A549 (cell line): Measurements from ENCODE around the gene RFT1. TPM values are rescaled to one million over a fixed set of nuclear protein-coding genes. Genes with fewer than 3 reads are reported as not detected.

Source experiments
- ATAC-seq, 2 experiments: fragments of 200-7000 bp in 1 of 2; fragments of >200 bp in 1 of 2; cut with Nextera tagmentation in 1 of 2; cut with Tn5 transposase in 1 of 2; 3 replicates each; pipeline versions ENCODE4 v1.8.0 to v1.9.1; 2018 to 2020; ENCODE audit warnings: mild to moderate bottlenecking in 1 of 2, moderate library complexity in 1 of 2
- CTCF ChIA-PET: fragments of 300-600 bp; sonication (Branson Sonifier 250); formaldehyde crosslinking; extraction: SDS; loops from one replicate; lab custom pipeline; 2021; ENCODE audit warnings: antibody characterized with exemption, inconsistent platforms; lab: Yijun Ruan, JAX
- POLR2A ChIA-PET: fragments of 350-600 bp; formaldehyde crosslinking; extraction: SDS; loops from one replicate; lab custom pipeline; 2021; ENCODE audit warnings: antibody characterized with exemption, inconsistent platforms; lab: Yijun Ruan, JAX
- DNase-seq, 2 experiments: peaks; one replicate each; pipeline versions ENCODE4 v3.0.0 to v3.0.0-alpha.2; 2011 to 2016; ENCODE audit warnings: low read depth in 1 of 2, low spot score in 1 of 2
- FAIRE-seq: peaks from 2 replicates; lab custom pipeline; 2011; peaks lifted over from hg19 to GRCh38; lab: Jason Lieb, UNC
- H3K27ac ChIP-seq, 2 experiments: fragments of >200 bp; sonication (Bioruptor Twin); formaldehyde crosslinking; 3 replicates each; pipeline ENCODE4 v1.5.1; 2016 to 2017
- H3K4me1 ChIP-seq: fragments of >200 bp; sonication (Bioruptor Twin); formaldehyde crosslinking; 3 replicates; pipeline ENCODE4 v1.6.1; 2016
- H3K4me2 ChIP-seq: fragments of >200 bp; sonication (Bioruptor Twin); formaldehyde crosslinking; 3 replicates; pipeline ENCODE4 v1.6.1; 2016
- H3K4me3 ChIP-seq: fragments of >200 bp; sonication (Bioruptor Twin); formaldehyde crosslinking; 3 replicates; pipeline ENCODE4 v1.5.1; 2016
- H3K9me3 ChIP-seq: fragments of >200 bp; sonication (Bioruptor Twin); formaldehyde crosslinking; 3 replicates; pipeline ENCODE4 v1.6.1; 2016
- BCL3 ChIP-seq: fragments of >200 bp; sonication (Bioruptor Twin); formaldehyde crosslinking; IDR thresholded peaks from 3 replicates; pipeline ENCODE4 v1.6.1; 2016
- BHLHE40 ChIP-seq: IDR thresholded peaks from 2 replicates; pipeline ENCODE4 v1.6.1; 2012; ENCODE audit warnings: low read depth, low read length, inconsistent platforms
- E2F6 ChIP-seq: IDR thresholded peaks from 2 replicates; pipeline ENCODE4 v1.6.1; 2012; ENCODE audit warnings: low read depth, borderline replicate concordance
- EHMT2 ChIP-seq: fragments of 200-600 bp; sonication (generic); IDR thresholded peaks from 2 replicates; pipeline ENCODE4 v1.6.1; 2016; ENCODE audit warnings: antibody characterized with exemption, low read depth, mild to moderate bottlenecking, moderate library complexity
- EP300 ChIP-seq, 2 experiments: fragments of >200 bp; sonication (Bioruptor Twin); formaldehyde crosslinking; IDR thresholded peaks; 2 replicates in 1 of 2; 3 replicates in 1 of 2; pipeline ENCODE4 v1.6.1; 2016 to 2017
- FOSL2 ChIP-seq, 2 experiments: fragments of 450-650 bp in 1 of 2; fragments of >200 bp in 1 of 2; sonication (Bioruptor Twin) in 1 of 2; formaldehyde crosslinking; IDR thresholded peaks; 2 replicates each; pipeline versions ENCODE4 v1.5.0 to v1.6.1; 2016 to 2020; ENCODE audit warnings: mild to moderate bottlenecking in 1 of 2, moderate library complexity in 1 of 2
- FOXS1 ChIP-seq: fragments of 250-450 bp; sonication (Bioruptor Pico); IDR thresholded peaks from 2 replicates; pipeline ENCODE4 v1.5.0; 2020; ENCODE audit warnings: mild to moderate bottlenecking, moderate library complexity
- HOXA7 ChIP-seq: fragments of 250-450 bp; sonication (Bioruptor Pico); IDR thresholded peaks from 2 replicates; pipeline ENCODE4 v1.5.0; 2020; ENCODE audit warnings: mild to moderate bottlenecking, moderate library complexity
- NFE2L2 ChIP-seq: fragments of 150-350 bp; conservative IDR thresholded peaks from 2 replicates; pipeline ENCODE4 v1.6.1; 2014; ENCODE audit warnings: low read length
- NPAS2 ChIP-seq: fragments of 250-450 bp; sonication (Bioruptor Pico); IDR thresholded peaks from 2 replicates; pipeline ENCODE4 v1.8.0; 2022; ENCODE audit warnings: mild to moderate bottlenecking, moderate library complexity, borderline replicate concordance
- PHF8 ChIP-seq: fragments of 200-600 bp; sonication (generic); IDR thresholded peaks from 2 replicates; pipeline ENCODE4 v1.6.1; 2016; ENCODE audit warnings: low read depth, mild to moderate bottlenecking, antibody characterized with exemption, moderate library complexity, borderline replicate concordance
- POLR2AphosphoS2 ChIP-seq: conservative IDR thresholded peaks from 2 replicates; pipeline ENCODE4 v1.6.1; 2012; ENCODE audit warnings: low read length, improper control_type of control experiment, inconsistent platforms
- RAD21 ChIP-seq, 2 experiments: fragments of >200 bp in 1 of 2; sonication (Bioruptor Twin) in 1 of 2; formaldehyde crosslinking in 1 of 2; IDR thresholded peaks in 1 of 2; conservative IDR thresholded peaks in 1 of 2; 2 replicates in 1 of 2; 3 replicates in 1 of 2; pipeline ENCODE4 v1.6.1; 2012 to 2018; ENCODE audit warnings: inconsistent platforms in 1 of 2
- RARB ChIP-seq: fragments of 250-450 bp; sonication (Bioruptor Pico); IDR thresholded peaks from 2 replicates; pipeline ENCODE4 v1.8.0; 2021; ENCODE audit warnings: mild to moderate bottlenecking, moderate library complexity
- RCOR1 ChIP-seq: fragments of 150-350 bp; IDR thresholded peaks from 2 replicates; pipeline ENCODE4 v1.6.1; 2014; ENCODE audit warnings: antibody characterized with exemption, low read length, low read depth
- RFX5 ChIP-seq: fragments of 450-650 bp; IDR thresholded peaks from 2 replicates; pipeline ENCODE4 v1.7.1; 2014; ENCODE audit warnings: antibody characterized with exemption, mild to moderate bottlenecking, moderate library complexity
- RNF2 ChIP-seq: fragments of 200-600 bp; sonication (generic); IDR thresholded peaks from 2 replicates; pipeline ENCODE4 v1.6.1; 2016; ENCODE audit warnings: low read depth, mild to moderate bottlenecking, antibody characterized with exemption, moderate library complexity, borderline replicate concordance
- TP53 ChIP-seq: fragments of 250-450 bp; sonication (Bioruptor Pico); IDR thresholded peaks from 2 replicates; pipeline ENCODE4 v1.5.0; 2021; ENCODE audit warnings: mild to moderate bottlenecking, moderate library complexity
- ZFP36 ChIP-seq: fragments of 450-650 bp; IDR thresholded peaks from 2 replicates; pipeline ENCODE4 v1.6.1; 2014; ENCODE audit warnings: borderline replicate concordance; ENCODE audit not compliant: partially characterized antibody
- WGBS: methylation state at CpG from one replicate; pipeline ENCODE4 v1.1.6; 2017; ENCODE audit errors: missing lambda C conversion rate; 5-methylcytosine and 5-hydroxymethylcytosine counted together
- polyA plus RNA-seq, 4 experiments: library from polyadenylated mRNA; depleted of rRNA in 3 of 4; stranded (reverse); fragments of >200 nt; fragmentation: RNase III in 1 of 4; extraction: RNeasy Plus Mini Kit Qiagen cat#74134 plus additional on column Dnase treatment in 1 of 4; gene quantifications; 2 replicates in 3 of 4; 3 replicates in 1 of 4; pipeline ENCODE4 v1.2.3, GENCODE V29; 2011 to 2017
- TF ChIP-seq, protein P1 (sequence below): IDR thresholded peaks from 2 replicates; pipeline ENCODE4 v1.6.1; 2012
- TF ChIP-seq, protein P2 (sequence below): fragments of >200 bp; sonication (Bioruptor Twin); formaldehyde crosslinking; IDR thresholded peaks from 3 replicates; pipeline ENCODE4 v1.5.1; 2016
- TF ChIP-seq, protein P3 (sequence below): IDR thresholded peaks from 2 replicates; pipeline ENCODE4 v1.6.1; 2012
- TF ChIP-seq, protein P4 (sequence below): fragments of 250-450 bp; sonication (Bioruptor Pico); IDR thresholded peaks from 2 replicates; pipeline ENCODE4 v1.5.0; 2021; ENCODE audit warnings: mild to moderate bottlenecking, moderate library complexity, borderline replicate concordance

Gene RFT1
- polyA plus RNA-seq, 2 of the 4 experiments (the other 2 are of a cell fraction), result 15.6 to 33.6 TPM

DNA sequence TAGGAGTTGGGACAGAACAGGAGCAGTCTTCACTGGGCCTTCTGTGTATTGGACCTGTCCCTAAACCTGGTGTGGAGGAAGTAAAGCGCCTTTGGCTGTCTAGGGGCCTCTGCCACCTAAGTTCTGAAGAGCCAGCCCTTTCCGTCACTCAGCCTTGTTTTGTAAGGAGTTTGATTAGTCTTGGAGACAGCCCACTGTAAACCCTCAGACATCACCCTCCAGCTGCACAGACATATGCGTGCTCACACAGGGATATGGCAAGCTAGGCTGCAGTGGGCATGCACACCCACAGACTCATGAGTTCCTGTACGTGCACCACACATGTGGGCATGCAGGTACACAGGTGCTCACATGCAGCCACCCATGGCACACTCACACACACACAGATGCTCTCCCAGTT, 36.0 kb upstream of the RFT1 start:
- H3K9me3 ChIP-seq, result no peaks in the 10 kb centered on the region
- ChIA-PET POLR2A (no interaction called here), CTCF (no interaction called here)
- H3K4me1 ChIP-seq, result peaks cover 12% of the 10 kb centered on the region; the same call in 1 of the 3 replicates
- TF ChIP-seq RFX5 (no peak), EHMT2 (no peak), NFE2L2 (no peak), FOXS1 (CRISPR knock-in tag) (no peak)
- TF ChIP-seq, all 56 proteins: peak for 0
- Histone ChIP-seq H3K27ac (no peak overlapping the region), H3K4me3 (no peak overlapping the region), H3K4me2 (no peak overlapping the region)
- no peak for ATAC-seq
- no peak for DNase-seq
- no peak for FAIRE-seq
- WGBS, result 100% methylated on average over 3 of the region's 4 CpGs

DNA sequence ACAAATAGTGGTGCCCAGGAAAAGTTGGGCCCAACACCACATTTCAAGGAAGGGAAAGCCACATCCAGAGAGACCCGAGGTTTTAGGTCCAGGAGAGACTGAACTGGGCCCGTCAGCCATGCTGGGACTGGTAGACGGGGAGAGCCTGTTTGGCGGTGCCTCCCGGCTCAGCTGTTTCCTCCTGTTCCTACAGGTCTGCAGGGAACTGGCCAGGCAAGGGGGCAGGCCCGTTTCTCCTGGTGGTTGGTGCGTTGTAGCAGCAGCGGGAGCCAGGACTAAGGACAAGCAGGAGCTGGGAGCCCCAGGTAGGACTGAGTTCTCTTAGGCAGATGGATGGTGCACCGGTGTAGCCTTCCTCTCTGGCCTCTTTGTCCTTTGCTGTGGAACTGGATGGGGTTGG, 34.7 kb upstream of the RFT1 start:
- ChIA-PET CTCF (interaction anchor here (0.6 to 1.1 kb wide), 2 partner anchors 27 to 31 kb away, joined by 3 to 5 read pairs; no protein-coding TSS in a partner anchor), POLR2A (no interaction called here)
- 80% methylated on average over 7 of the region's 9 CpGs for WGBS
- Histone ChIP-seq H3K27ac (no peak overlapping the region), H3K9me3 (no peaks in the 10 kb centered on the region), H3K4me2 (no peak overlapping the region), H3K4me1 (peaks cover 17% of the 10 kb centered on the region), H3K4me3 (no peak overlapping the region)
- no peak for ATAC-seq
- DNase-seq, result no peak
- TF ChIP-seq FOSL2 (IDR thresholded peaks at IDR 0.05) (no peak), FOSL2 (CRISPR knock-in tag; IDR thresholded peaks at IDR 0.05) (no peak)
- no peak for FAIRE-seq

DNA sequence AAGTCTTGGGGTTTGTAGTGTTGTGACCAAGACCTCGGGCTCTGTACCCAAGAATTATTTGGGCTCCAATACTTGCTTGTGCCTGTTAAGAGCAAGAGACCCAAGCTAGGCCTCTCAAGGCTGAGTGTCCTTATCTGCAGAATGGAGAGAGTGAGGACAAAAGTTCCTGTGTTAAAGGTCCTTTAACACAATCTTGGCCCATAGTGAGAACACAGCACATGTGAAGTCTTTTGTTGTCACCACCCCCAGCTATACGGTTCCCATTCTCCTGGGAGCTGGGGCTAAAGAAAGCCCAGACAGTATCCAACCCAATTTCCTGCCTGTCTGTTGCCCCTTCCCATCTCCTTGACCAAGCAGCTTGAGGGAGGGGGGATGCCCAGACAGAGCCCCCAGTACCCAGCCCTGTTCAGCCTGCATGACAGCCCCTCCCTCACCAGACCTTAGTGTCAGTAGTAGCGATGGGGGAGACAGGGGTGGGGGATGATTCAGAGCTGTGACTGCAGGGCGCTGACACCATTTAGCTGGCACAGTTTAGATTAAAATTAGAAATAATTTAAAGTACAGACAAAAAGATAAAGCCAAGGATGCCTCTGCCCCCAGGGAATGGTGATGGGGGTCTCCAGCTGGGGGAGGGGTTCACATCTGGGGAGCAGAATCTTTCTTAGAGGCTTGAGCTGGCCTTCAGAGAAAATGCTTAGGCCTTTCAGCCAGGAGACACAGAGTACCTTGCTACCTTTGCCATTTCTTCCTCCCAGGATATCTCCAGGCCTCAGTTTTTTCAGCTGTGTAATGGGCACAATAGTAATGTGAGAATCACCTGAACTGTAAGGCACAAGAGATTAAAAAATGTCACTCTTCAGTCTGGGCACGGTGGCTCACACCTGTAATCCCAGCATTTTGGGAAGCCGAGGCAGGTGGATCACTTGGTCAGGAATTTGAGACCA, 33.5 kb upstream of the RFT1 start:
- DNase-seq, result no peak
- Histone ChIP-seq H3K4me2 (no peak overlapping the region), H3K4me3 (no peak overlapping the region), H3K9me3 (no peaks in the 10 kb centered on the region), H3K4me1 (peaks cover 29% of the 10 kb centered on the region), H3K27ac (no peak overlapping the region)
- POLR2A ChIA-PET, result no interaction called here
- TF ChIP-seq HOXA7 (CRISPR knock-in tag), result no peak
- no peak for TF ChIP-seq RNF2
- TF ChIP-seq NPAS2 (CRISPR knock-in tag), result no peak
- no peak for TF ChIP-seq BHLHE40
- TF ChIP-seq, protein P1, sequence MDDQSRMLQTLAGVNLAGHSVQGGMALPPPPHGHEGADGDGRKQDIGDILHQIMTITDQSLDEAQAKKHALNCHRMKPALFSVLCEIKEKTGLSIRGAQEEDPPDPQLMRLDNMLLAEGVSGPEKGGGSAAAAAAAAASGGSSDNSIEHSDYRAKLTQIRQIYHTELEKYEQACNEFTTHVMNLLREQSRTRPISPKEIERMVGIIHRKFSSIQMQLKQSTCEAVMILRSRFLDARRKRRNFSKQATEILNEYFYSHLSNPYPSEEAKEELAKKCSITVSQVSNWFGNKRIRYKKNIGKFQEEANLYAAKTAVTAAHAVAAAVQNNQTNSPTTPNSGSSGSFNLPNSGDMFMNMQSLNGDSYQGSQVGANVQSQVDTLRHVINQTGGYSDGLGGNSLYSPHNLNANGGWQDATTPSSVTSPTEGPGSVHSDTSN, result no peak
- no peak for TF ChIP-seq ZFP36
- TF ChIP-seq RCOR1, result no peak
- TF ChIP-seq POLR2AphosphoS2, result no peak
- TF ChIP-seq BCL3, result no peak
- TF ChIP-seq, protein P2, sequence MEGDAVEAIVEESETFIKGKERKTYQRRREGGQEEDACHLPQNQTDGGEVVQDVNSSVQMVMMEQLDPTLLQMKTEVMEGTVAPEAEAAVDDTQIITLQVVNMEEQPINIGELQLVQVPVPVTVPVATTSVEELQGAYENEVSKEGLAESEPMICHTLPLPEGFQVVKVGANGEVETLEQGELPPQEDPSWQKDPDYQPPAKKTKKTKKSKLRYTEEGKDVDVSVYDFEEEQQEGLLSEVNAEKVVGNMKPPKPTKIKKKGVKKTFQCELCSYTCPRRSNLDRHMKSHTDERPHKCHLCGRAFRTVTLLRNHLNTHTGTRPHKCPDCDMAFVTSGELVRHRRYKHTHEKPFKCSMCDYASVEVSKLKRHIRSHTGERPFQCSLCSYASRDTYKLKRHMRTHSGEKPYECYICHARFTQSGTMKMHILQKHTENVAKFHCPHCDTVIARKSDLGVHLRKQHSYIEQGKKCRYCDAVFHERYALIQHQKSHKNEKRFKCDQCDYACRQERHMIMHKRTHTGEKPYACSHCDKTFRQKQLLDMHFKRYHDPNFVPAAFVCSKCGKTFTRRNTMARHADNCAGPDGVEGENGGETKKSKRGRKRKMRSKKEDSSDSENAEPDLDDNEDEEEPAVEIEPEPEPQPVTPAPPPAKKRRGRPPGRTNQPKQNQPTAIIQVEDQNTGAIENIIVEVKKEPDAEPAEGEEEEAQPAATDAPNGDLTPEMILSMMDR, result no peak
- no peak for TF ChIP-seq RARB (CRISPR knock-in tag)
- no peak for TF ChIP-seq E2F6
- no peak for TF ChIP-seq TP53 (CRISPR knock-in tag)
- TF ChIP-seq, protein P3, sequence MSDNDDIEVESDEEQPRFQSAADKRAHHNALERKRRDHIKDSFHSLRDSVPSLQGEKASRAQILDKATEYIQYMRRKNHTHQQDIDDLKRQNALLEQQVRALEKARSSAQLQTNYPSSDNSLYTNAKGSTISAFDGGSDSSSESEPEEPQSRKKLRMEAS, result no peak
- no peak for TF ChIP-seq EP300 (IDR thresholded peaks at IDR 0.05)
- TF ChIP-seq PHF8, result no peak
- TF ChIP-seq, protein P4, sequence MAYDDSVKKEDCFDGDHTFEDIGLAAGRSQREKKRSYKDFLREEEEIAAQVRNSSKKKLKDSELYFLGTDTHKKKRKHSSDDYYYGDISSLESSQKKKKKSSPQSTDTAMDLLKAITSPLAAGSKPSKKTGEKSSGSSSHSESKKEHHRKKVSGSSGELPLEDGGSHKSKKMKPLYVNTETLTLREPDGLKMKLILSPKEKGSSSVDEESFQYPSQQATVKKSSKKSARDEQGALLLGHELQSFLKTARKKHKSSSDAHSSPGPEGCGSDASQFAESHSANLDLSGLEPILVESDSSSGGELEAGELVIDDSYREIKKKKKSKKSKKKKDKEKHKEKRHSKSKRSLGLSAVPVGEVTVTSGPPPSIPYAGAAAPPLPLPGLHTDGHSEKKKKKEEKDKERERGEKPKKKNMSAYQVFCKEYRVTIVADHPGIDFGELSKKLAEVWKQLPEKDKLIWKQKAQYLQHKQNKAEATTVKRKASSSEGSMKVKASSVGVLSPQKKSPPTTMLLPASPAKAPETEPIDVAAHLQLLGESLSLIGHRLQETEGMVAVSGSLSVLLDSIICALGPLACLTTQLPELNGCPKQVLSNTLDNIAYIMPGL (CRISPR knock-in tag), result no peak
- no peak for TF ChIP-seq RAD21 (conservative IDR thresholded peaks at IDR 0.05 in 1 of 2, IDR thresholded peaks at IDR 0.05 in 1 of 2)
- TF ChIP-seq NFE2L2, result no peak
- TF ChIP-seq FOSL2 (IDR thresholded peaks at IDR 0.05), result no peak
- no peak for TF ChIP-seq FOSL2 (CRISPR knock-in tag; IDR thresholded peaks at IDR 0.05)
- CTCF ChIA-PET, result interaction anchor here (1.2 to 1.7 kb wide), 3 partner anchors 17 to 49 kb away, joined by 3 to 5 read pairs (median 3); partner anchors contain the start of gene RFT1
- WGBS, result 84% methylated on average over 6 of the region's 6 CpGs
- FAIRE-seq, result no peak
- ATAC-seq, result no peak
